B cell (primary cell): ENCODE results near the gene FAM120A. TPM values are rescaled to one million over a fixed set of nuclear protein-coding genes. Genes with fewer than 3 reads are reported as not detected.

Experiments
- ATAC-seq: fragments of 200-7000 bp; cut with Tn5 transposase; one replicate; pipeline ENCODE4 v1.10.0; 2021; ENCODE audit warnings: low read depth, mild to moderate bottlenecking, moderate number of reproducible peaks, moderate library complexity
- CTCF ChIA-PET: fragments of 350-600 bp; sonication (Branson Sonifier 250); formaldehyde crosslinking; loops from one replicate; lab custom pipeline; 2021; ENCODE audit warnings: antibody characterized with exemption, inconsistent platforms; lab: Charles Lee
- POLR2A ChIA-PET: fragments of 350-600 bp; sonication (Branson Sonifier 250); formaldehyde crosslinking; loops from one replicate; lab custom pipeline; 2021; ENCODE audit warnings: antibody characterized with exemption; lab: Charles Lee
- DNase-seq: peaks from one replicate; pipeline ENCODE4 v3.0.0; 2013
- H2AFZ ChIP-seq: 2 replicates; pipeline ENCODE4 v1.6.1; 2012; ENCODE audit warnings: mild to moderate bottlenecking, low read depth, low read length; ENCODE audit not compliant: insufficient read depth, poor library complexity, severe bottlenecking
- H3K27ac ChIP-seq, 2 donors: 1 replicate in 1 of 2; 2 replicates in 1 of 2; pipeline ENCODE4 v1.5.1; 2012 to 2013; ENCODE audit warnings: low read length in 2 of 2, mild to moderate bottlenecking in 2 of 2, moderate library complexity in 1 of 2
- H3K27me3 ChIP-seq, 4 experiments: fragments of 200-600 bp in 1 of 4; sonication (generic) in 1 of 4; replicated peaks in 1 of 4; 1 replicate in 2 of 4; 2 replicates in 2 of 4; pipeline versions ENCODE4 v1.6.1 to v1.7.0; 2013 to 2016; ENCODE audit warnings: low read length in 3 of 4, mild to moderate bottlenecking in 2 of 4, mixed read lengths in 1 of 4, moderate library complexity in 1 of 4; ENCODE audit not compliant: insufficient read depth in 4 of 4, control insufficient read depth in 3 of 4; ENCODE audit errors: control extremely low read depth in 1 of 4
- H3K36me3 ChIP-seq, 2 experiments: replicated peaks in 1 of 2; 1 replicate in 1 of 2; 2 replicates in 1 of 2; pipeline versions ENCODE4 v1.6.1 to v1.7.1; 2013; ENCODE audit warnings: low read length in 1 of 2; ENCODE audit not compliant: insufficient read depth in 2 of 2, control insufficient read depth in 1 of 2; ENCODE audit errors: control extremely low read depth in 1 of 2, extremely low read depth in 1 of 2
- H3K4me1 ChIP-seq, 2 donors: fragments of 200-600 bp in 1 of 2; sonication (generic) in 1 of 2; 1 replicate in 1 of 2; 2 replicates in 1 of 2; pipeline versions ENCODE4 v1.5.1 to v1.6.1; 2013 to 2017; ENCODE audit warnings: low read length in 2 of 2; ENCODE audit not compliant: control insufficient read depth in 2 of 2, insufficient read depth in 2 of 2
- H3K4me2 ChIP-seq: replicated peaks from 2 replicates; pipeline ENCODE3; 2012; ENCODE audit warnings: mild to moderate bottlenecking, low read depth, low read length; ENCODE audit not compliant: poor library complexity, severe bottlenecking
- H3K4me3 ChIP-seq, 5 experiments: fragments of 200-600 bp in 1 of 5; sonication (generic) in 1 of 5; 1 replicate in 3 of 5; 2 replicates in 2 of 5; pipeline versions ENCODE4 v1.5.1 to v1.7.0; 2011 to 2016; ENCODE audit warnings: low read length in 4 of 5, mild to moderate bottlenecking in 4 of 5, low read depth in 2 of 5, control low read depth in 1 of 5, moderate library complexity in 1 of 5; ENCODE audit not compliant: insufficient read depth in 1 of 5; ENCODE audit errors: control extremely low read depth in 1 of 5, extremely low read depth in 1 of 5
- H3K79me2 ChIP-seq: fragments of 200-600 bp; sonication (generic); one replicate; pipeline ENCODE4 v1.6.0; 2016; ENCODE audit warnings: low read length; ENCODE audit not compliant: control insufficient read depth, insufficient read depth
- H3K9ac ChIP-seq: fragments of 200-600 bp; sonication (generic); 2 replicates; pipeline ENCODE4 v1.6.1; 2017; ENCODE audit warnings: mild to moderate bottlenecking, low read length, moderate library complexity
- H3K9me3 ChIP-seq, 3 donors: one replicate each; pipeline versions ENCODE4 v1.6.1 to v1.7.1; 2013; ENCODE audit warnings: low read length in 2 of 3; ENCODE audit not compliant: control insufficient read depth in 2 of 3, insufficient read depth in 1 of 3; ENCODE audit errors: control extremely low read depth in 1 of 3
- H4K20me1 ChIP-seq: 2 replicates; pipeline ENCODE4 v1.6.0; 2012; ENCODE audit warnings: mild to moderate bottlenecking, low read length; ENCODE audit not compliant: insufficient read depth, control insufficient read depth, poor library complexity, severe bottlenecking
- H3K27ac Mint-ChIP-seq: one replicate; pipeline ENCODE4 v1.8.0; 2021; ENCODE audit warnings: mixed read lengths
- H3K27me3 Mint-ChIP-seq: one replicate; pipeline ENCODE4 v1.8.0; 2021; ENCODE audit warnings: mixed read lengths
- H3K4me1 Mint-ChIP-seq: one replicate; pipeline ENCODE4 v1.8.0; 2021; ENCODE audit warnings: mixed read lengths
- H3K4me3 Mint-ChIP-seq: one replicate; pipeline ENCODE4 v1.8.0; 2021; ENCODE audit warnings: mixed read lengths
- H3K9me3 Mint-ChIP-seq: one replicate; pipeline ENCODE4 v1.8.0; 2022; ENCODE audit warnings: mixed read lengths; ENCODE audit not compliant: insufficient read depth
- CTCF ChIP-seq: fragments of 200-600 bp; IDR thresholded peaks from one replicate; pipeline ENCODE4 v1.8.0; 2022; ENCODE audit warnings: antibody characterized with exemption, mild to moderate bottlenecking
- EZH2 ChIP-seq: IDR thresholded peaks from 2 replicates; pipeline ENCODE4 v1.6.1; 2012; ENCODE audit warnings: borderline replicate concordance, low read depth, mild to moderate bottlenecking, moderate library complexity, low read length; ENCODE audit not compliant: insufficient read depth, poor library complexity, severe bottlenecking
- WGBS: methylation state at CpG from one replicate; pipeline ENCODE4 v1.1.5; 2013; ENCODE audit warnings: missing lambda C conversion rate; ENCODE audit not compliant: insufficient coverage; 5-methylcytosine and 5-hydroxymethylcytosine counted together
- intact Hi-C: fragments of 100-400 bp; cut with micrococcal nuclease; formaldehyde crosslinking; loops from one replicate; pipeline ENCODE4 v1.10.0; 2022
- polyA plus RNA-seq: library from polyadenylated mRNA; depleted of rRNA; stranded (reverse); fragments of >200 nt; gene quantifications from 2 replicates; pipeline ENCODE4 v1.2.3, GENCODE V29; 2012
- total RNA-seq, 2 donors: library from RNA; stranded (reverse); fragments of 120-200 nt in 1 of 2; gene quantifications; 1 replicate in 1 of 2; 2 replicates in 1 of 2; pipeline versions ENCODE4 v1.2.3 to v1.2.4, GENCODE V29; 2013 to 2022

The FAM120A gene
- total and polyA plus RNA-seq, 2 donors (not counting 1 experiment from before 2014, with no cell fraction given), result 48.4 to 105 TPM

GRCh38 chr9:93579711-93580516, 128.4 kb downstream of the FAM120A start:
- Mint-ChIP-seq H3K27ac (no peak overlapping the region), H3K27me3 (no peaks in the 10 kb centered on the region), H3K9me3 (peaks cover 5% of the 10 kb centered on the region), H3K4me3 (no peak overlapping the region), H3K4me1 (peaks cover 32% of the 10 kb centered on the region)
- no peak overlapping the region for H2AFZ ChIP-seq
- ChIA-PET CTCF (interaction anchor here (2.8 kb wide), 1 partner anchor 13 kb away, joined by 12 read pairs; no protein-coding TSS in a partner anchor), POLR2A (no interaction called here)
- intact Hi-C loops, result no loop called here
- TF ChIP-seq EZH2 (no peak), CTCF (no peak)
- peaks cover 14 to 20% of the 10 kb centered on the region in 2 donors for H3K4me1 ChIP-seq
- H3K4me2 ChIP-seq, result no peak overlapping the region
- H3K27me3 ChIP-seq, result no peaks in the 10 kb centered on the region
- H3K36me3 ChIP-seq, result no peaks in the 10 kb centered on the region
- 94% methylated on average over 17 of the region's 20 CpGs for WGBS
- peaks cover 0 to 1% (median 0%) of the 10 kb centered on the region in 3 donors for H3K9me3 ChIP-seq
- DNase-seq (no peak), ATAC-seq (no peak)
- H4K20me1 ChIP-seq, result peaks cover 8% of the 10 kb centered on the region
- no peak overlapping the region for H3K9ac ChIP-seq
- no peak overlapping the region for H3K4me3 ChIP-seq
- no peak overlapping the region for H3K27ac ChIP-seq
- H3K79me2 ChIP-seq, result peaks cover 53% of the 10 kb centered on the region
